HG03378 (cell line): Measurements from ENCODE around the gene ACR.

ENCODE experiments used
- ATAC-seq: cut with Tn5 transposase; IDR thresholded peaks from one replicate; pipeline ENCODE4 v1.9.1; 2021; ENCODE audit warnings: mild to moderate bottlenecking, moderate library complexity; ENCODE audit not compliant: unreplicated experiment

Gene ACR

DNA sequence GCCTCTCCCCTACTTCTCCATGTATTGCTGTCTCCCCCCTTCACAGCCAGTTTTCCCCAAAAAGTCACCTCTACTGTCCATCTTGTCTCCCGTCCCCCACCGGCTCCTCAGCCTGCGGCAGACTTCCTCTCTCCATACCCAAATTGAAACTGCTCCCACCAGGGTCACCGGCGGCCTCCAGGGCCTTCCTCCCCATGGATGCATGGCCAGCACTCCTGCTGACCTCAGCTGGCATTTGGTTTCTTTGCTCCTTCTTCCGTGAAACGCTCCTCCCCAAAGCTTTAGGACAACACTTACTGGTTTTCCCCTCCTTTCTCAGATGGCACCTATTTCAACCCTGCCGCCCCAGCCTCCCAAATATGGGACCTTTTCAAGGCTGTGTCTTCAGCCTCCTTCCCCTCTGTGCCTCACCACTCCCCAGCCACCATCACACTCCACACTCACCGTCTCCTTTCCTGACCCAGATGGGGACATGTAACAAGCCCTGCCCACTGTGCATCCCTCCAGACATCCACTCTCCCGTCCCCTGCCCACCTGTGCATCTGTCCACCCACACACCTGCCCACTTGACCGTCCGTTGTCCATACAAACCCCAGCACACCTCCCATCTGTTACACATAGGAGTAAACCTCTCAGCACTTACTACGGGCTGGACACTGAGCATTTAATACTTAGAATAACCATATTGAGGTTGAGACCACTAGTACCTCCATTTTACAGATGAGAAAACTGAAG lies 21.5 kb upstream of the ACR start:
- no peak for ATAC-seq

GRCh38 chr22:50717709-50718351 lies 20.2 kb upstream of the ACR start:
- ATAC-seq, result no peak

- no peak for ATAC-seq
Measured at GRCh38 chr22:50718352-50718709, 19.7 kb upstream of the ACR start.

- ATAC-seq, result no peak
Measured at GRCh38 chr22:50719814-50720300, 18.1 kb upstream of the ACR start.

DNA sequence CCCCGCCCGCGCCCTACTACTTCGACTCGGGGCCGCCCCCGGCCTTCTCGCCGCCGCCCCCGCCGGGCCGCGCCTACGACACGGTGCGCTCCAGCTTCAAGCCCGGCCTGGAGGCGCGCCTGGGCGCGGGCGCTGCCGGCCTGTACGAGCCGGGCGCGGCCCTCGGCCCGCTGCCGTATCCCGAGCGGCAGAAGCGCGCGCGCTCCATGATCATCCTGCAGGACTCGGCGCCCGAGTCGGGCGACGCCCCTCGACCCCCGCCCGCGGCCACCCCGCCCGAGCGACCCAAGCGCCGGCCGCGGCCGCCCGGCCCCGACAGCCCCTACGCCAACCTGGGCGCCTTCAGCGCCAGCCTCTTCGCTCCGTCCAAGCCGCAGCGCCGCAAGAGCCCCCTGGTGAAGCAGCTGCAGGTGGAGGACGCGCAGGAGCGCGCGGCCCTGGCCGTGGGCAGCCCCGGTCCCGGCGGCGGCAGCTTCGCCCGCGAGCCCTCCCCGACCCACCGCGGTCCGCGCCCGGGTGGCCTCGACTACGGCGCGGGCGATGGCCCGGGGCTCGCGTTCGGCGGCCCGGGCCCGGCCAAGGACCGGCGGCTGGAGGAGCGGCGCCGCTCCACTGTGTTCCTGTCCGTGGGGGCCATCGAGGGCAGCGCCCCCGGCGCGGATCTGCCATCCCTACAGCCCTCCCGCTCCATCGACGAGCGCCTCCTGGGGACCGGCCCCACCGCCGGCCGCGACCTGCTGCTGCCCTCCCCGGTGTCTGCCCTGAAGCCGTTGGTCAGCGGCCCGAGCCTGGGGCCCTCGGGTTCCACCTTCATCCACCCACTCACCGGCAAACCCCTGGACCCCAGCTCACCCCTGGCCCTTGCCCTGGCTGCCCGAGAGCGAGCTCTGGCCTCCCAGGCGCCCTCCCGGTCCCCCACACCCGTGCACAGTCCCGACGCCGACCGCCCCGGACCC lies 17.4 kb upstream of the ACR start:
- no peak for ATAC-seq

DNA sequence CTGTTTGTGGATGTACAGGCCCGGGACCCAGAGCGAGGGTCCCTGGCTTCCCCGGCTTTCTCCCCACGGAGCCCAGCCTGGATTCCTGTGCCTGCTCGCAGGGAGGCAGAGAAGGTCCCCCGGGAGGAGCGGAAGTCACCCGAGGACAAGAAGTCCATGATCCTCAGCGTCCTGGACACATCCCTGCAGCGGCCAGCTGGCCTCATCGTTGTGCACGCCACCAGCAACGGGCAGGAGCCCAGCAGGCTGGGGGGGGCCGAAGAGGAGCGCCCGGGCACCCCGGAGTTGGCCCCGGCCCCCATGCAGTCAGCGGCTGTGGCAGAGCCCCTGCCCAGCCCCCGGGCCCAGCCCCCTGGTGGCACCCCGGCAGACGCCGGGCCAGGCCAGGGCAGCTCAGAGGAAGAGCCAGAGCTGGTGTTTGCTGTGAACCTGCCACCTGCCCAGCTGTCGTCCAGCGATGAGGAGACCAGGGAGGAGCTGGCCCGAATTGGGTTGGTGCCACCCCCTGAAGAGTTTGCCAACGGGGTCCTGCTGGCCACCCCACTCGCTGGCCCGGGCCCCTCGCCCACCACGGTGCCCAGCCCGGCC lies 16.7 kb upstream of the ACR start:
- no peak for ATAC-seq

DNA sequence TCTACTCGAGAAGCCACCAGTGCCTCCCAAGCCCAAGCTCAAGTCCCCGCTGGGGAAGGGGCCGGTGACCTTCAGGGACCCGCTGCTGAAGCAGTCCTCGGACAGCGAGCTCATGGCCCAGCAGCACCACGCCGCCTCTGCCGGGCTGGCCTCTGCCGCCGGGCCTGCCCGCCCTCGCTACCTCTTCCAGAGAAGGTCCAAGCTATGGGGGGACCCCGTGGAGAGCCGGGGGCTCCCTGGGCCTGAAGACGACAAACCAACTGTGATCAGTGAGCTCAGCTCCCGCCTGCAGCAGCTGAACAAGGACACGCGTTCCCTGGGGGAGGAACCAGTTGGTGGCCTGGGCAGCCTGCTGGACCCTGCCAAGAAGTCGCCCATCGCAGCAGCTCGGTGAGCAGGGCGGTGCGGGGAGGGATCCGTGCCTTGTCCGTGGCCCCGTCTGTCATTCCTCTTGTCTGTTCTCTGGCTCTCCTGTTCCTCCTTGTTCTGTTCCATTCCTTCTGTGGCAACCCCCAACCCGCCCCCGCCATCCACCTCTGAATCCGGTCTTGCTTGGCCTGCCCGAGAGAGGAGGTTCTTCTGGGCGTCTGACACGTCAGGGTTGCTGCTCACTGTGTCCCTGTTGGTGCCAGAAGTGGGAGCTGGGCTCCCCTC lies 15.8 kb upstream of the ACR start:
- ATAC-seq, result no peak

DNA sequence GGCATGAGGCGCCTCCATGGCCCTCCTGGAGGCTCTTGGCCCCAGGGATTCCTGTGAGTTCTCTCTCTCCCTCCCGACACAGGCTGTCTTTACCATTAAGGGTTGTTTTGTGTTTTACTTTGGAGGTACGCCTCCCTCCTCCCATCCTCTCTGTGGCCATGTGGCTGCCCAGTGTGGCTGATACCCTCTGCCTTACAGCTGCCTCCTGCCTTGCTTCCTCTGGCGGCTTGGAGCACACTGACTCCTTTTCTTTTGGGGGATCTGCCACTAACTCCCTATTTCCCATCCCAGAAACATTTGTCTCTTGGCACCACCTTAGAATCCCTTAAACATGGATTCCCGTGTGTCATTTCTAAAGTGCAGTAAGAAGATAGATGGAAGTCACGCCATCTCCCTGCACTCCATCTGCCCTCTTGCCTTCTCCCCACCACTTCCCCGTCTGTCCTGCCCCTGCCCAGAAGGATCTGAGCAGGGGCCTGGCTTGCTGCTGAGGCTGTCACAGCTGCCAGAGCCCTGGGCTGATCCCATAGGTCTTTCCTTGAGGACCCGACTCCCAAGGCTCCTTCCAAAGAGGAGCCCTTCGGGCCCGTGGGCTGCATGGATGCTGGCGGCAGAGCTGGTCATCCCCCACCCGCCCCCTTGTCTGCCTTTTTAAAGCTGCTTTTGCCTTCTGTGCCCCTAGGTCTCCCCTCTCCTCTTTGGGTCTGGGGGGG lies 15.1 kb upstream of the ACR start:
- ATAC-seq, result no peak

- no peak for ATAC-seq
Measured at GRCh38 chr22:50723991-50724390, 14.0 kb upstream of the ACR start.

- ATAC-seq, result no peak
Measured at GRCh38 chr22:50724616-50725015, 13.4 kb upstream of the ACR start.

GRCh38 chr22:50725597-50725996 lies 12.4 kb upstream of the ACR start:
- no peak for ATAC-seq

DNA sequence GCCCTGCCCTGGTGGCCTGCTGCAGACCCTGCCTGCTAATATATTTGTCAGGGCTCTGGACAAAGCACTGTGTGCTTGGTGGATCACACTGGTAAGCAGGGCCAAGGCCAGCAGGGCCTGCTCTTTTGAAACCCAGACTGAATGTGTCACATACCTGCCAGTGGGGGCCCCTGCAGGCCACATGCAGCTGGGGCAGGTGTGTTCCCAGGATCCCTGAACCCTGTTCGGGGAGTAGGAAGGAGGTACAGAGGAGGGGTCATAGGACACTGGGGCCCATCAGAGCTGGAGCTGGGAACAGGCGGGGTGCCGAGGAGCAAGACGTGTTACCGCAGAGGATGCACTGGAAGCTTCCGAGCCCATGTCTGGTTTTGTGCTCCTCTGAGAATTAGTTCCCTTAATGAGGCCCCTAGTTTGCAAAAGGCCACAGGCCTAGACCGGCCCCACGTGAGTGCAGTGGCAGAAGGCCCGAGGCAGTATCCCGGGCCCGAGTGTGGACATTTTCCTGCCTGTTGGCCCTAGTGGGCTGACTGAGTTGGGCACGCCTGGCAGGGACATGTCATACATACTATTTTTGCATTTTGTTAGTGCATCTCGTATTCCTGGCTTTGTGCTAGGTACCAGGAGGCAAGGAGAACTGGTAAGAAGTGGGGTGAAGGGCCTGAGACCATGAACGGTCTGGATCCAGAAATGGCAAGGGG lies 11.2 kb upstream of the ACR start:
- no peak for ATAC-seq

DNA sequence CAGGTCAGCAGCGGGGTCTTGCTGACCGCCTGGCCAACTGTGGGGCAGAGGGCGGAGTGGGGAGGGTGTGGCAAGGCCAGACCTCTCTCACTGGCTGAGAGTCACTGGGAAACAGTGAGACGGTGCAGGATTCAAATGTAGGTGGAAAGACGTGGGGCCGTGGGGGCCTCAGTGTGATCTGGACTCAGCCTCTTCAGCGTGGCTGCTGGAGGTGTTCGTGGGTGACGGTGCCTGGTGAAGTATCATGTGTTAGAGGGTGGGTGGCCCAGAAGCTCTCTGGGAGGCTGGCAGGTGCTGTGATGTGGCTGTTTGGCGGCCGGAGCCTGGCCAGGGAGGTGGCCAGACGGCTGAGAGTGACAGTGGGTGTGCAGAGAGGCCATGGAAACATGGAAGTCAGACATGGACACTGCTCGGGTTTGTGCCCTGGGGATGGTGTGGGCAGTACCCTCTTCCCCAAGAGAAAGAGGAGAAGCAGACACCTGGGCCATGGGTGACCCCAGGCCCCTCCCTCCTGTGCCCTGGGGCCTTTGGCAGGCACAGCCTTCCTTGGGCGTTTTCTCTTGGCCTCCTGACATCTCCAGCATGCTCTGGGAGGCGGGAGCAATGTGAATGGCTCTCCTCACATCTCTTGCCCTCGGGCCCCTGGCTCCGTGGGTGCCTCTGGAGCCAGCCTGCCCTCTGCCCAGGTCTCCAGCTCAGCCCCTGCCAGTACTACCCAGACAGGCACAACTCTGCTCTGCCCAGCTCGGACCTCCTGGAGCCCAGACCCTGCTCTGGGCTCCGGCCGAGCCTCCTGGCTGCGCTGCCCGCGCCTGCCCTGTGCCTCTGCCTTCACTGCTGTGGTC lies 10.1 kb upstream of the ACR start:
- no peak for ATAC-seq

DNA sequence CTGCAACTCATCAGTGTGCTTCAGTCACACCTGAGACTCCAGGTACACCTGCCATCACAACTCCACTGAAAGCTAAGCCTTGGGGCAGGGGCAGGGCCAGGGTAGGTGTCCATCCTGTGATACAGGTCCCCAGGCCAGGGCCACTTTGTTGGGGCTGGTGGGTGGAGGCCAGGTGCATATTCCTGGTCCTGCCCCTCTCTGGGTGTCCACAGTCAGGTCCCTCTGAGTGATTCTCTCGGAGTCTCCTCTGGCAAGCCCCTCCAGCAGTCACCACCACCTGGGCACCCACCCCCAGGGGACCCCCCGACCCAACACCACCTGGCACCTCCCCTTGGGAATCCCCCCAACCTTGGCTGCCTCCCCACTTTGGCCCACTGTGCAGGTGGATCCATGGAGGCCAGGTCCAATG lies 9.5 kb upstream of the ACR start:
- no peak for ATAC-seq

DNA sequence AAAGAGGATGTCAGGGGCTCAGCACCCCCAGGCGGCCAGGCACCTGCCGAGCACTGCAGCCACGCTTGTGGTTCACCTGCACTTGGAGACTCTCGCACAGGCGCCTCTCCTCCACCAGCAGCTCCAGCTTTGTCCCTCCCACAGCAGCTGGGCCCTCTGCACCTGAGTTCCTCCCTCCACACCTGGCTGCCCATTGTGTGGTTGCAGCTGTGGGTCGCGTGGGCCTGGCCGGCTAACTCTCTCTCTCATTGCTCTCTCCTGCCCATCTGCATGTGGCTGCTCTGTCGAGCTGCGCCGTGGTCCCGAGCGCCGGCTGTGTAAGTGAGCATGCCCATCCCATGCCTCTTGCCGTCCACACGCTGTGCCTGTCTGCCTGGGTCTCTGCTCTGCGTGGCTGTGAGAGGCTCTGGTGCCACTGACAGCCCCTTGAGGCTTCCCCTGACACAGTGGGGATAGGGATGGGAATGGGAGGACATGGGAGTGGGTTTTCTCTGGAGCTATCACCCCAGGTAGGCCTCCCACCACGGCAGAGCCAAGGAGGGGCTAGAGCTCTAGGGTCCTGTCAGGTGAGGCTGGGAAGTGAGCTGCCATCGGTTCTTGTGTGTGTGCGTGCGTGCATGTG lies 8.5 kb upstream of the ACR start:
- no peak for ATAC-seq

- ATAC-seq, result no peak
Measured at GRCh38 chr22:50730013-50730891, 7.8 kb upstream of the ACR start.
